Naive thymus-derived CD4-positive, alpha-beta T cell (primary cell): ENCODE data around the gene LPCAT3. TPM values are rescaled to one million over a fixed set of nuclear protein-coding genes. Genes with fewer than 3 reads are reported as not detected.

Experiments
- ATAC-seq: fragments of 150-1000 bp; cut with Tn5 transposase; 2 replicates; pipeline ENCODE4 v1.10.0; 2021; ENCODE audit warnings: mild to moderate bottlenecking, moderate library complexity
- CTCF ChIA-PET: fragments of 350-600 bp; sonication (Branson Sonifier 250); formaldehyde crosslinking; loops from one replicate; lab custom pipeline; 2021; ENCODE audit warnings: antibody characterized with exemption; lab: Charles Lee
- POLR2A ChIA-PET: fragments of 350-600 bp; sonication (Branson Sonifier 250); formaldehyde crosslinking; loops from one replicate; lab custom pipeline; 2021; ENCODE audit warnings: antibody characterized with exemption, inconsistent platforms; lab: Charles Lee
- DNase-seq, 9 donors: peaks; one replicate each; pipeline versions ENCODE4 v3.0.0 to v3.0.0-alpha.2; 2020 to 2022; ENCODE audit warnings: mixed read lengths in 1 of 9
- H3K27ac ChIP-seq: one replicate; pipeline ENCODE4 v1.7.0; 2013; ENCODE audit warnings: mild to moderate bottlenecking, low read depth, low read length, moderate library complexity
- H3K27me3 ChIP-seq, 2 donors: one replicate each; pipeline ENCODE4 v1.7.0; 2013; ENCODE audit warnings: low read length in 2 of 2, mild to moderate bottlenecking in 2 of 2, moderate library complexity in 2 of 2; ENCODE audit not compliant: control insufficient read depth in 2 of 2, insufficient read depth in 2 of 2
- H3K36me3 ChIP-seq, 3 experiments: 1 replicate in 2 of 3; 2 replicates in 1 of 3; pipeline ENCODE4 v1.7.0; 2013; ENCODE audit warnings: low read length in 3 of 3, mild to moderate bottlenecking in 3 of 3, moderate library complexity in 1 of 3; ENCODE audit not compliant: insufficient read depth in 3 of 3, control insufficient read depth in 2 of 3
- H3K4me1 ChIP-seq, 2 donors: one replicate each; pipeline ENCODE4 v1.7.0; 2013; ENCODE audit warnings: low read length in 2 of 2, mild to moderate bottlenecking in 2 of 2, moderate library complexity in 1 of 2; ENCODE audit not compliant: control insufficient read depth in 2 of 2, insufficient read depth in 2 of 2
- H3K4me3 ChIP-seq: 2 replicates; pipeline ENCODE4 v1.7.0; 2013; ENCODE audit warnings: mild to moderate bottlenecking, low read length
- H3K9me3 ChIP-seq, 3 experiments: 1 replicate in 2 of 3; 2 replicates in 1 of 3; pipeline ENCODE4 v1.7.0; 2013; ENCODE audit warnings: low read length in 3 of 3; ENCODE audit not compliant: control insufficient read depth in 2 of 3
- H3K27ac Mint-ChIP-seq, 9 donors: one replicate each; pipeline ENCODE4 v1.8.0; 2020 to 2022; ENCODE audit warnings: mixed read lengths in 9 of 9, mild to moderate bottlenecking in 8 of 9, moderate library complexity in 5 of 9, inconsistent platforms in 2 of 9
- H3K27me3 Mint-ChIP-seq, 5 donors: one replicate each; pipeline ENCODE4 v1.8.0; 2021 to 2022; ENCODE audit warnings: mixed read lengths in 5 of 5, mild to moderate bottlenecking in 1 of 5
- H3K36me3 Mint-ChIP-seq, 5 donors: one replicate each; pipeline ENCODE4 v1.8.0; 2020 to 2022; ENCODE audit warnings: mixed read lengths in 5 of 5, mild to moderate bottlenecking in 3 of 5, inconsistent platforms in 1 of 5
- H3K4me1 Mint-ChIP-seq, 7 donors: one replicate each; pipeline ENCODE4 v1.8.0; 2020 to 2022; ENCODE audit warnings: mixed read lengths in 7 of 7, mild to moderate bottlenecking in 3 of 7, inconsistent platforms in 1 of 7
- H3K4me3 Mint-ChIP-seq, 10 donors: one replicate each; pipeline ENCODE4 v1.8.0; 2020 to 2022; ENCODE audit warnings: mild to moderate bottlenecking in 10 of 10, mixed read lengths in 10 of 10, moderate library complexity in 6 of 10, inconsistent platforms in 2 of 10
- H3K9me3 Mint-ChIP-seq, 11 donors: one replicate each; pipeline ENCODE4 v1.8.0; 2020 to 2022; ENCODE audit warnings: mixed read lengths in 11 of 11, mild to moderate bottlenecking in 4 of 11, inconsistent platforms in 1 of 11, moderate library complexity in 1 of 11
- intact Hi-C, 2 donors: fragments of 100-400 bp; cut with micrococcal nuclease; formaldehyde crosslinking; loops; one replicate each; pipeline ENCODE4 v1.15.1; 2023
- polyA plus RNA-seq, 2 donors: library from polyadenylated mRNA; unstranded; fragments of 300-500 nt; fragmentation: Illumina TruSeq; gene quantifications; one replicate each; pipeline ENCODE4 v1.2.3, GENCODE V29; 2021
- total RNA-seq, 6 experiments: library from RNA in 5 of 6; stranded (reverse) in 5 of 6; gene quantifications; 1 replicate in 5 of 6; 2 replicates in 1 of 6; pipeline ENCODE4 v1.2.3 and lab custom pipeline; 2021 to 2026

The LPCAT3 gene
- total and polyA plus RNA-seq, 7 experiments from 2014 or later: 16.7 to 37.9 (median 27.1) TPM

- POLR2A ChIA-PET: interaction anchor here (0.7 to 21.6 kb wide), 6 partner anchors 11 to 1022 kb away, joined by 3 to 1270 read pairs (median 14); partner anchors contain the start of genes ATN1, CD4, EMG1 and PHB2
- Histone ChIP-seq H3K36me3 (peaks cover 0 to 28% (median 0%) of the 10 kb centered on the region in 3 experiments), H3K27ac (peak overlapping the region; percentile 95), H3K4me1 (peaks cover 62 to 78% of the 10 kb centered on the region in 2 donors), H3K9me3 (no peaks in the 10 kb centered on the region), H3K4me3 (peak overlapping the region; percentile 52), H3K27me3 (no peaks in the 10 kb centered on the region)
- Mint-ChIP-seq H3K36me3 (peaks cover 0 to 31% (median 5%) of the 10 kb centered on the region in 5 donors), H3K9me3 (peaks cover 0 to under 1% (median 0%) of the 10 kb centered on the region in 11 donors), H3K27ac (peak overlapping the region; percentile 89 to 100 (median 98)), H3K27me3 (no peaks in the 10 kb centered on the region), H3K4me1 (peaks cover 47 to 83% (median 67%) of the 10 kb centered on the region in 7 donors), H3K4me3 (peak overlapping the region; percentile 70 to 99 (median 83))
- DNase-seq: no peak
- intact Hi-C loops: no loop called here
- peak; percentile 6 for ATAC-seq
- CTCF ChIA-PET: interaction anchor here (0.7 to 11.7 kb wide), 4 partner anchors 11 to 19 kb away, joined by 4 to 460 read pairs (median 6); no protein-coding TSS in a partner anchor
Observed at GRCh38 chr12:6948873-6949594, 69.2 kb downstream of the LPCAT3 start.

- Histone ChIP-seq H3K27me3 (no peaks in the 10 kb centered on the region), H3K4me1 (peaks cover 66 to 71% of the 10 kb centered on the region in 2 donors), H3K9me3 (no peaks in the 10 kb centered on the region), H3K27ac (peak overlapping the region; percentile 95), H3K4me3 (no peak overlapping the region), H3K36me3 (peaks cover 0 to 19% (median 0%) of the 10 kb centered on the region in 3 experiments)
- H3K36me3 Mint-ChIP-seq: peaks cover 0 to 17% (median 4%) of the 10 kb centered on the region in 5 donors
- peaks cover 0 to 7% (median 0%) of the 10 kb centered on the region in 11 donors for H3K9me3 Mint-ChIP-seq
- intact Hi-C loops: no loop called here
- H3K27me3 Mint-ChIP-seq: no peaks in the 10 kb centered on the region
- CTCF ChIA-PET: interaction anchor here (0.7 to 11.7 kb wide), 8 partner anchors 10 to 238 kb away, joined by 3 to 460 read pairs (median 4); partner anchors contain the start of genes C1RL, SPSB2 and TPI1
- H3K27ac Mint-ChIP-seq: peak overlapping the region; percentile 83 to 100 (median 97)
- no peak for ATAC-seq
- POLR2A ChIA-PET: interaction anchor here (0.6 to 21.6 kb wide), 9 partner anchors 13 to 383 kb away, joined by 3 to 1270 read pairs (median 46); partner anchors contain the start of genes ATN1, EMG1, PHB2 and SPSB2
- H3K4me3 Mint-ChIP-seq: peak overlapping the region; percentile 60 to 100 (median 88)
- DNase-seq: no peak
- H3K4me1 Mint-ChIP-seq: peaks cover 45 to 79% (median 74%) of the 10 kb centered on the region in 7 donors
Observed at GRCh38 chr12:6947615-6948014, 70.7 kb downstream of the LPCAT3 start.

GRCh38 chr12:6946920-6947374, 71.3 kb downstream of the LPCAT3 start:
- ChIA-PET CTCF (interaction anchor here (0.7 to 11.7 kb wide), 6 partner anchors 8 to 163 kb away, joined by 3 to 460 read pairs (median 8); partner anchors contain the start of genes C1RL and SPSB2), POLR2A (interaction anchor here (1.0 to 21.6 kb wide), 11 partner anchors 13 to 499 kb away, joined by 3 to 1270 read pairs (median 43); partner anchors contain the start of genes ATN1, C1RL, EMG1 and ENO2)

GRCh38 chr12:6946033-6946919, 72.0 kb downstream of the LPCAT3 start:
- DNase-seq (peak in 7 of 9 donors; percentile 42 to 75 (median 56)), ATAC-seq (peak; percentile 2)
- Mint-ChIP-seq H3K27ac (peak overlapping the region; percentile 95 to 100 (median 98)), H3K4me1 (peaks cover 45 to 84% (median 72%) of the 10 kb centered on the region in 7 donors), H3K9me3 (peaks cover 0 to 7% (median 0%) of the 10 kb centered on the region in 11 donors), H3K36me3 (peaks cover 0 to 8% (median 0%) of the 10 kb centered on the region in 5 donors), H3K27me3 (no peaks in the 10 kb centered on the region), H3K4me3 (peak overlapping the region; percentile 88 to 100 (median 96))
- Histone ChIP-seq H3K9me3 (no peaks in the 10 kb centered on the region), H3K36me3 (peaks cover 0 to 5% (median 0%) of the 10 kb centered on the region in 3 experiments), H3K4me1 (peaks cover 67 to 71% of the 10 kb centered on the region in 2 donors), H3K27ac (peak overlapping the region; percentile 95), H3K4me3 (peak overlapping the region; percentile 94), H3K27me3 (no peaks in the 10 kb centered on the region)
- ChIA-PET CTCF (interaction anchor here (0.7 to 11.7 kb wide), 12 partner anchors 8 to 164 kb away, joined by 3 to 460 read pairs (median 6); partner anchors contain the start of gene C1RL), POLR2A (interaction anchor here (0.8 to 21.6 kb wide), 13 partner anchors 14 to 499 kb away, joined by 3 to 1270 read pairs (median 38); partner anchors contain the start of genes ATN1, C1RL, CDCA3 and EMG1)
- intact Hi-C loops: no loop called here

More at GRCh38 chr12:6946920-6947374, 71.3 kb downstream of the LPCAT3 start:
- Mint-ChIP-seq H3K27me3 (no peaks in the 10 kb centered on the region), H3K36me3 (peaks cover 0 to 11% (median 0%) of the 10 kb centered on the region in 5 donors), H3K9me3 (peaks cover 0 to 7% (median 0%) of the 10 kb centered on the region in 11 donors), H3K4me3 (peak overlapping the region; percentile 88 to 100 (median 96)), H3K4me1 (peaks cover 45 to 84% (median 72%) of the 10 kb centered on the region in 7 donors), H3K27ac (peak overlapping the region; percentile 95 to 100 (median 98))
- H3K27ac ChIP-seq: peak overlapping the region; percentile 95
- H3K36me3 ChIP-seq: peaks cover 0 to 12% (median 0%) of the 10 kb centered on the region in 3 experiments
- H3K27me3 ChIP-seq: no peaks in the 10 kb centered on the region
- ATAC-seq (no peak), DNase-seq (no peak)
- no peaks in the 10 kb centered on the region for H3K9me3 ChIP-seq
- H3K4me1 ChIP-seq: peaks cover 67 to 71% of the 10 kb centered on the region in 2 donors
- peak overlapping the region; percentile 94 for H3K4me3 ChIP-seq
- intact Hi-C loops: no loop called here

- Mint-ChIP-seq H3K27ac (peak overlapping the region; percentile 95 to 100 (median 98)), H3K4me1 (peaks cover 44 to 82% (median 67%) of the 10 kb centered on the region in 7 donors), H3K4me3 (peak overlapping the region; percentile 88 to 100 (median 96)), H3K27me3 (no peaks in the 10 kb centered on the region), H3K9me3 (peaks cover 0 to 7% (median 0%) of the 10 kb centered on the region in 11 donors), H3K36me3 (peaks cover 0 to 9% (median 0%) of the 10 kb centered on the region in 5 donors)
- DNase-seq (no peak), ATAC-seq (no peak)
- peaks cover 0 to 8% (median 0%) of the 10 kb centered on the region in 3 experiments for H3K36me3 ChIP-seq
- peak overlapping the region; percentile 95 for H3K27ac ChIP-seq
- H3K4me1 ChIP-seq: peaks cover 64 to 66% of the 10 kb centered on the region in 2 donors
- H3K4me3 ChIP-seq: peak overlapping the region; percentile 94
- H3K9me3 ChIP-seq: no peaks in the 10 kb centered on the region
- intact Hi-C loops: no loop called here
- CTCF ChIA-PET: interaction anchor here (1.0 to 11.7 kb wide), 14 partner anchors 8 to 165 kb away, joined by 3 to 460 read pairs (median 6); partner anchors contain the start of genes C1RL, LPCAT3 and USP5
- POLR2A ChIA-PET: interaction anchor here (0.6 to 21.6 kb wide), 15 partner anchors 15 to 224 kb away, joined by 3 to 1270 read pairs (median 19); partner anchors contain the start of genes ATN1, C1RL, CDCA3 and EMG1
- no peaks in the 10 kb centered on the region for H3K27me3 ChIP-seq
Observed at GRCh38 chr12:6945613-6946012, 72.7 kb downstream of the LPCAT3 start.
